ENCODE measurements around the gene KRTAP10-4. TPM values are rescaled to one million over a fixed set of nuclear protein-coding genes. Genes with fewer than 3 reads are reported as not detected.

KRTAP10-4 gene
- total RNA-seq, 1 experiment from 2014 or later, result not detected

- TF ChIP-seq, protein P1, sequence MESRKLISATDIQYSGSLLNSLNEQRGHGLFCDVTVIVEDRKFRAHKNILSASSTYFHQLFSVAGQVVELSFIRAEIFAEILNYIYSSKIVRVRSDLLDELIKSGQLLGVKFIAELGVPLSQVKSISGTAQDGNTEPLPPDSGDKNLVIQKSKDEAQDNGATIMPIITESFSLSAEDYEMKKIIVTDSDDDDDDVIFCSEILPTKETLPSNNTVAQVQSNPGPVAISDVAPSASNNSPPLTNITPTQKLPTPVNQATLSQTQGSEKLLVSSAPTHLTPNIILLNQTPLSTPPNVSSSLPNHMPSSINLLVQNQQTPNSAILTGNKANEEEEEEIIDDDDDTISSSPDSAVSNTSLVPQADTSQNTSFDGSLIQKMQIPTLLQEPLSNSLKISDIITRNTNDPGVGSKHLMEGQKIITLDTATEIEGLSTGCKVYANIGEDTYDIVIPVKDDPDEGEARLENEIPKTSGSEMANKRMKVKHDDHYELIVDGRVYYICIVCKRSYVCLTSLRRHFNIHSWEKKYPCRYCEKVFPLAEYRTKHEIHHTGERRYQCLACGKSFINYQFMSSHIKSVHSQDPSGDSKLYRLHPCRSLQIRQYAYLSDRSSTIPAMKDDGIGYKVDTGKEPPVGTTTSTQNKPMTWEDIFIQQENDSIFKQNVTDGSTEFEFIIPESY (IDR thresholded peaks at IDR 0.05; ENCODE audit: extremely low read depth, insufficient replicate concordance, low read length), result no peak
- TF ChIP-seq SRF (IDR thresholded peaks at IDR 0.05; ENCODE audit: low read depth) (no peak), CBX3 (IDR thresholded peaks at IDR 0.05; ENCODE audit: low read depth) (no peak), ZNF274 (IDR thresholded peaks at IDR 0.05; ENCODE audit: low read depth, low read length) (no peak)
Observed at GRCh38 chr21:44530221-44530902, 43.2 kb upstream of the KRTAP10-4 start (continued).

DNA sequence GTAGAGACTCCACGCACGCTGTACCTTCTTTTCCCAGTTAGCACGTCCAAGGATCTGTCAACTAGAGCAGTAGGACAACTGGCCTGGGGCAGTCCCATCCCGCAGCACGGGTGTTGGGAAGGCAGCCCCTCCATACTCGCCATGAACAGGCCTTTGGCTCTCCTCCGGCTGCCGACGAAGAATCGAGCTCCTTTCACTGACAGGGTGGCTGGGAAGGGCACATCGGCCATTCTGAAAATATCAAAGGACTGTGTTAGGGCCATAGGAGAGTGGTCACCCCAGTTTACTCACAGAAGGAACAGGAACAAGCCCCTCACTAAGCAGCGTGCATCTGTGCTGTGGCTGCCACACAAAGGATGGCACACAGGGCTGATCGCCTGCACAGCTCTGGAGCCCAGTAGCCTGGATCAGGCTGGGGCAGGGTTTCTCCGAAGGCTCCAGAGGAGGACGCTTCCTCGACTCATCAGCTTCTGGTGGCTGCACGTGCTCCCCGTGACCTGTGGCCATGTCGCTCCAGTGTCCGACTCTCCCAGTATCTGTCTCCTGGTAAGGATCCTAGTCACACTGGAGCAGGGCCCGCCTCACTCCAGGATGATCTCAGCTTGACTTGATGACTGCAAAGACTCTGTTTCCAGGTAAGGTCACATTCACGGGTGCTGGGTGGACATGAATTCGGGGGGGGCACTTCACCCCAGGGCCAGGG is 42.5 kb upstream of the KRTAP10-4 start:
- H3K27me3 ChIP-seq (ENCODE audit: insufficient read depth, low read length), result no peaks in the 10 kb centered on the region
- H2AFZ ChIP-seq (ENCODE audit: low read depth, low read length, poor library complexity, severe bottlenecking), result no peak overlapping the region
- ATAC-seq, result no peak
- H3K9me3 ChIP-seq (ENCODE audit: control insufficient read depth in 1 of 2, insufficient read depth in 1 of 2, low read depth in 1 of 2, low read length in 2 of 2), result no peaks in the 10 kb centered on the region
- no peak for DNase-seq (ENCODE audit: low read depth, low spot score)
- ChIA-PET CTCF (no interaction called here), RAD21 (ENCODE audit: low non-redundant PET in 1 of 2, low total read pairs in 2 of 2, uncharacterized antibody in 2 of 2, unreplicated experiment in 2 of 2) (no interaction called here), POLR2A (no interaction called here)
- H3K4me1 ChIP-seq (ENCODE audit: control insufficient read depth in 1 of 2, insufficient read depth in 2 of 2, low read length in 2 of 2), result no peaks in the 10 kb centered on the region
- no peaks in the 10 kb centered on the region for H3K79me2 ChIP-seq (ENCODE audit: insufficient read depth, low read length)
- H4K20me1 ChIP-seq (ENCODE audit: insufficient read depth), result no peaks in the 10 kb centered on the region
- intact Hi-C loops (cut with micrococcal nuclease), result no loop called here
- no peak overlapping the region for H3K9ac ChIP-seq (ENCODE audit: low read length)
- H3K36me3 ChIP-seq (ENCODE audit: control insufficient read depth in 1 of 2, insufficient read depth in 2 of 2, low read length in 2 of 2), result no peaks in the 10 kb centered on the region
- H3K9me2 ChIP-seq (ENCODE audit: insufficient read depth), result no peaks in the 10 kb centered on the region
- no TSS peak for BruUV-seq (replicated peaks)
- no peak for TF ChIP-seq FOSL1 (IDR thresholded peaks at IDR 0.05; ENCODE audit: low read depth)
- TF ChIP-seq YY1 (IDR thresholded peaks at IDR 0.05; ENCODE audit: extremely low read depth, insufficient replicate concordance, low read depth, low read length), result no peak
- TF ChIP-seq CBX3 (IDR thresholded peaks at IDR 0.05; ENCODE audit: low read depth), result no peak
- H3K27ac ChIP-seq (ENCODE audit: low read depth, low read length), result no peak overlapping the region
- H3K4me2 ChIP-seq (ENCODE audit: low read length), result no peak overlapping the region
- H3K4me3 ChIP-seq (replicated peaks in 1 of 2; ENCODE audit: low read depth in 1 of 2, low read length in 2 of 2), result no peak overlapping the region
